ENCODE results near the gene AMZ1. TPM values are rescaled to one million over a fixed set of nuclear protein-coding genes. Genes with fewer than 3 reads are reported as not detected.

Gene AMZ1
- total RNA-seq, 1 experiment from 2014 or later: 0.85 TPM

DNA sequence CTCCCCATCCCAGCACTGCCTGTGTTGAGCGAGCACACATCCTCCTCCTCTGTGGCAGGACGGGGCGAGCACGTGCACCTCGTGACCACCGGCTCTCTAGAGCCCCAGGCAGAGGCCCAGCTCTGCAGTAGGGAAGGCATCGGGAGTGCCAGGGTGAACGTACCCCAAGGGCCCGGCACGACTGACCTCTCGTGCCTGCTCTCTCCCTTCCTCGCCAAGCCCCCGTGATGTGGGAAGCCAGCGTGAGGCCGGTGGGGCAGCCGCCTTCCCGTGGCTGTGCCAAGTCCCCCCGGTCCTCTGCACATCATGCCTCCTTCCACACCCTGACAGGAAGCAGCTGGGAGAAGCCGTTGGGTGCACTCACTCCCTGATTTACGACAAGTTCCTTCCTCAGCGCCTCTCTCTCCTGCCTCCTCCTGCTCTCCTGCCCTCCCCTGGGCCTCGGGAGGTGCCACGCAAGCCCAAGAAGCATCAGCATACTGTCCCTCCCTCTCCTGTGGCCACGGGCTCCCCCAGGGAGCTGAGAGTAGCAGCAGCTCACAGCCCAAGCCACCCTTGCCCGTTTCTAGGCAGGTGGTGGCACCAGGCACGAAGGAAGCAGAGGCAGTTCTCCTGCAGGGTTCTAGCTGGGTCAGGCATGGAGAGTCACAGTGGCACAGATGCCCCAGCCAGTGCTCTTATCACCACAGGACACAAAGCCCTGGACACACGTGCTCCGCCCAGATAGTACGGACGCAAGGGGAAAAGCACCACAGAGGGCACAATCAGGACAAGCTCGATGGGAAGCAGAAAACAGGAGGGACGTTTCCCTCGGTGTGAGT lies 47.0 kb downstream of the AMZ1 start:
- H3K4me3 Mint-ChIP-seq: no peak overlapping the region
- ChIA-PET CTCF (interaction anchor here (0.7 to 2.9 kb wide), 4 partner anchors 14 to 26 kb away, joined by 3 to 13 read pairs (median 8); no protein-coding TSS in a partner anchor), POLR2A (no interaction called here)
- DNase-seq (ENCODE audit: low spot score) (peak; percentile 16), ATAC-seq (no peak)
- peak overlapping the region; percentile 83 for H3K27ac Mint-ChIP-seq
- H3K36me3 Mint-ChIP-seq: peaks cover 38% of the 10 kb centered on the region
- TF ChIP-seq, protein P1, sequence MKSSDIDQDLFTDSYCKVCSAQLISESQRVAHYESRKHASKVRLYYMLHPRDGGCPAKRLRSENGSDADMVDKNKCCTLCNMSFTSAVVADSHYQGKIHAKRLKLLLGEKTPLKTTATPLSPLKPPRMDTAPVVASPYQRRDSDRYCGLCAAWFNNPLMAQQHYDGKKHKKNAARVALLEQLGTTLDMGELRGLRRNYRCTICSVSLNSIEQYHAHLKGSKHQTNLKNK (CRISPR knock-in tag; IDR thresholded peaks at IDR 0.05): no peak
- TF ChIP-seq ATF1 (CRISPR knock-in tag; IDR thresholded peaks at IDR 0.05): no peak
- TF ChIP-seq, protein P2, sequence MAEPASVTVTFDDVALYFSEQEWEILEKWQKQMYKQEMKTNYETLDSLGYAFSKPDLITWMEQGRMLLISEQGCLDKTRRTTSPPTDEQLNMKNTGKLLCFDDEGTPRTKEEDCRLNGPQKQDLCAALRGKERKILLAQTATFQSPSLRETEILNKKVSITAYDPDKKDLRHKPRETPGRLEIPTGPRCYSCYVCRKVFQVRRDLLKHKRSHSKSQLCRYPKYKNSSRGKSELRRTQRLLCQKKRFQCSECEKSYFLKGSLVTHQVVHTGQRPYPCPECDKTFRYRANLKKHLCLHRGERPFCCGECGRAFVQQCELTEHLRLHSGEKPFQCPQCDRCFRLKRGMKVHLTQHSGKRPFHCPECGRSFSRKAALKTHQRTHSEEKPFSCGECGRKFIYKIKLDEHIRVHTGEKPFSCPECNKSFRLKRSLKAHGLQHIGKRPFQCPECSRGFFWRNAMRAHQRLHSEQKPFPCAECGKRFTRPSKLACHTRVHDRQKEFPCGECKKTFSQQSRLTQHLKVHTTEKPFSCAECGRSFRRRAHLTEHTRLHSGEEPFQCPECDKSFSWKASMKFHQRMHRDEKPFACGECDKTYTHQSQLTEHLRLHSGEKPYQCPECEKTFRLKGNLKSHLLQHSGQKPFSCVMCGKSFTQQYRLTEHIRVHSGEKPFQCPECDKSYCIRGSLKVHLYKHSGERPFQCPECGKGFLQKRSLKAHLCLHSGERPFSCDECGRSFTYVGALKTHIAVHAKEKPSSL (CRISPR knock-in tag; conservative IDR thresholded peaks at IDR 0.05): no peak
- no peaks in the 10 kb centered on the region for H3K27me3 Mint-ChIP-seq (ENCODE audit: low read depth)
- H3K4me1 Mint-ChIP-seq: peaks cover 37% of the 10 kb centered on the region
- no peaks in the 10 kb centered on the region for H3K9me3 Mint-ChIP-seq

DNA sequence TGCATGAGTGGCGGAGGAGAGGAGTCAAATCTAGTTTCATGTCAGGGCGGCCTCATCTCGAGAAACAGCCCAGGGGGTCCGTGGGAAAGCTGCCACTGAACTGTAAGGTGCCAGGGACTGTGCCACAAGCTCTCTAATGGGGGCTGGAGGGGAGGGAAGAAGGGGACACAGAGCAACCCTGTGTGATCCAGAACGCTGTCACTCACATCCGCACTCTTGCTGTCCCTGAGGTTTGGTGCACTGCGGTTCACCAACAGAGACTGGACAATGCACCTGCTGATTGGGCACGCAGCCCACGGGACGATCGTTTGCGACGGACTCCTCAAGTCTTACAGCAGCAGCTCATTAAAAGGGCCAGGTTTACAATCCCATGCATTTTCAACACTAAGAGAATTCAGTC lies 47.7 kb downstream of the AMZ1 start:
- peaks cover 35% of the 10 kb centered on the region for H3K4me1 Mint-ChIP-seq
- CTCF ChIA-PET: interaction anchor here (0.7 to 2.9 kb wide), 4 partner anchors 15 to 26 kb away, joined by 3 to 13 read pairs (median 8); no protein-coding TSS in a partner anchor
- H3K36me3 Mint-ChIP-seq: peaks cover 36% of the 10 kb centered on the region
- no peak overlapping the region for H3K4me3 Mint-ChIP-seq
- ATAC-seq (no peak), DNase-seq (ENCODE audit: low spot score) (peak; percentile 8)
- no peaks in the 10 kb centered on the region for H3K9me3 Mint-ChIP-seq
- no peaks in the 10 kb centered on the region for H3K27me3 Mint-ChIP-seq (ENCODE audit: low read depth)
- TF ChIP-seq ZNF396 (CRISPR knock-in tag; IDR thresholded peaks at IDR 0.05; ENCODE audit: borderline replicate concordance): no peak
- no peak for TF ChIP-seq ZNF121 (CRISPR knock-in tag; IDR thresholded peaks at IDR 0.05)
- no peak for TF ChIP-seq ZNF263 (CRISPR knock-in tag; IDR thresholded peaks at IDR 0.05; ENCODE audit: low read depth)
- TF ChIP-seq, protein P3, sequence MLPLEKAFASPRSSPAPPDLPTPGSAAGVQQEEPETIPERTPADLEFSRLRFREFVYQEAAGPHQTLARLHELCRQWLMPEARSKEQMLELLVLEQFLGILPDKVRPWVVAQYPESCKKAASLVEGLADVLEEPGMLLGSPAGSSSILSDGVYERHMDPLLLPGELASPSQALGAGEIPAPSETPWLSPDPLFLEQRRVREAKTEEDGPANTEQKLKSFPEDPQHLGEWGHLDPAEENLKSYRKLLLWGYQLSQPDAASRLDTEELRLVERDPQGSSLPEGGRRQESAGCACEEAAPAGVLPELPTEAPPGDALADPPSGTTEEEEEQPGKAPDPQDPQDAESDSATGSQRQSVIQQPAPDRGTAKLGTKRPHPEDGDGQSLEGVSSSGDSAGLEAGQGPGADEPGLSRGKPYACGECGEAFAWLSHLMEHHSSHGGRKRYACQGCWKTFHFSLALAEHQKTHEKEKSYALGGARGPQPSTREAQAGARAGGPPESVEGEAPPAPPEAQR (CRISPR knock-in tag; IDR thresholded peaks at IDR 0.05): no peak
- TF ChIP-seq, protein P2 (CRISPR knock-in tag; conservative IDR thresholded peaks at IDR 0.05): no peak
- TF ChIP-seq, protein P4, sequence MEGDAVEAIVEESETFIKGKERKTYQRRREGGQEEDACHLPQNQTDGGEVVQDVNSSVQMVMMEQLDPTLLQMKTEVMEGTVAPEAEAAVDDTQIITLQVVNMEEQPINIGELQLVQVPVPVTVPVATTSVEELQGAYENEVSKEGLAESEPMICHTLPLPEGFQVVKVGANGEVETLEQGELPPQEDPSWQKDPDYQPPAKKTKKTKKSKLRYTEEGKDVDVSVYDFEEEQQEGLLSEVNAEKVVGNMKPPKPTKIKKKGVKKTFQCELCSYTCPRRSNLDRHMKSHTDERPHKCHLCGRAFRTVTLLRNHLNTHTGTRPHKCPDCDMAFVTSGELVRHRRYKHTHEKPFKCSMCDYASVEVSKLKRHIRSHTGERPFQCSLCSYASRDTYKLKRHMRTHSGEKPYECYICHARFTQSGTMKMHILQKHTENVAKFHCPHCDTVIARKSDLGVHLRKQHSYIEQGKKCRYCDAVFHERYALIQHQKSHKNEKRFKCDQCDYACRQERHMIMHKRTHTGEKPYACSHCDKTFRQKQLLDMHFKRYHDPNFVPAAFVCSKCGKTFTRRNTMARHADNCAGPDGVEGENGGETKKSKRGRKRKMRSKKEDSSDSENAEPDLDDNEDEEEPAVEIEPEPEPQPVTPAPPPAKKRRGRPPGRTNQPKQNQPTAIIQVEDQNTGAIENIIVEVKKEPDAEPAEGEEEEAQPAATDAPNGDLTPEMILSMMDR (IDR thresholded peaks at IDR 0.05): no peak
- TF ChIP-seq GRHL2 (CRISPR knock-in tag; IDR thresholded peaks at IDR 0.05; ENCODE audit: insufficient replicate concordance, severe bottlenecking): no peak
- no peak for TF ChIP-seq PREB (CRISPR knock-in tag; IDR thresholded peaks at IDR 0.05; ENCODE audit: borderline replicate concordance)
- no peak for TF ChIP-seq SMAD3 (CRISPR knock-in tag; IDR thresholded peaks at IDR 0.05; ENCODE audit: borderline replicate concordance)
- no peak for TF ChIP-seq SP1 (CRISPR knock-in tag; conservative IDR thresholded peaks at IDR 0.05)
- TF ChIP-seq FOXP4 (CRISPR knock-in tag; IDR thresholded peaks at IDR 0.05): no peak
- no peak for TF ChIP-seq JAZF1 (CRISPR knock-in tag; IDR thresholded peaks at IDR 0.05)
- no peak for TF ChIP-seq E2F1 (CRISPR knock-in tag; IDR thresholded peaks at IDR 0.05)
- H3K27ac Mint-ChIP-seq: peak overlapping the region; percentile 83
- POLR2A ChIA-PET: no interaction called here
